GM21515 (cell line): Measurements from ENCODE around the gene SPANXA1.
"Not testable (repeated sequence)": the region's sequence is repeated elsewhere in the genome, so short reads cannot be mapped to it uniquely, and the experiment has no call there.

Experiments used
- ATAC-seq: cut with Tn5 transposase; IDR thresholded peaks from one replicate; pipeline ENCODE4 v1.9.1; 2021; ENCODE audit not compliant: unreplicated experiment

Gene SPANXA1, protein sequence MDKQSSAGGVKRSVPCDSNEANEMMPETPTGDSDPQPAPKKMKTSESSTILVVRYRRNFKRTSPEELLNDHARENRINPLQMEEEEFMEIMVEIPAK

DNA sequence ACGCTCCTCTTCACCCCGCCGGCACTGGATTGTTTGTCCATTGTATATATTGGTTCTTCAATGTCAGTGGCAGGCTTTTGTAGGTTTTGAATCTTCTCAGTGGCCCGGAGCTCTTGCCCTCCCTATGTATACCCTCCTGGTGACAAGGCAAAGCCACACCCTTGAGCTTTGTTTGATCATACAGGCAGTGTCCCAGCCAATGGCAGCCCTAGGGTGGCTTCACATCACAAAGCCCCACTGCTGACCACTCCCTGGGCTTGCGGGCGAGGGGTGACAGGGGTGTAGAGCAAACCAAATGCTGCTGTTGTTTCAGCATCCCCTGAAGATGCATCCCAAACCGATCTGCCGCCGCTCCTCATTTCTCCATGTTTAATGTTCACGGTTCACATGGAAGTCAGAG is at the start of gene SPANXA1:
Gene SPANXA1 (minus strand): TSS at position 101 of the 400 bp plus-strand sequence. CDS start 60 bp downstream, at position 41.
- ATAC-seq, result not testable (repeated sequence)

GRCh38 chrX:141632124-141632523 is 47.6 kb upstream of the SPANXA1 start:
- no peak for ATAC-seq

GRCh38 chrX:141619336-141619735 is 34.8 kb upstream of the SPANXA1 start:
- no peak for ATAC-seq

DNA sequence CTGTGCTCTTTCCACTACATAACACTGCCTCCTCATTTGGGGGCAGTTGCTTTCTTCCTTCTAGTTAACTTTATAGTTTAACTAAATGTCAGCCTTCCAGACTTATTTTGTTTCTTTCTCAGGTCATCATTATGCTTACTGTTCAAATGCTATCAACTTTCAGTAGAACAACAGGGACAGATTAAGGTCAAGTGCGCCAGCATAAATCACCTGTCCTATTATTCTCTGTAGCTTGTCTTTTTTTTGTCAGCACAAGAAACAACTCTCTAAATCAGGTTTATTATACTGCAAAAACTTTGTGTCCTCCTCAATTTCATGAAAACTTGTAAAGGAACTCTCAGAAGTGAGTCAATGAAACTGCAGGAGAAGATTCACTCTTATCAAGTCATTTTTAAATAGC is 24.6 kb upstream of the SPANXA1 start:
- no peak for ATAC-seq

DNA sequence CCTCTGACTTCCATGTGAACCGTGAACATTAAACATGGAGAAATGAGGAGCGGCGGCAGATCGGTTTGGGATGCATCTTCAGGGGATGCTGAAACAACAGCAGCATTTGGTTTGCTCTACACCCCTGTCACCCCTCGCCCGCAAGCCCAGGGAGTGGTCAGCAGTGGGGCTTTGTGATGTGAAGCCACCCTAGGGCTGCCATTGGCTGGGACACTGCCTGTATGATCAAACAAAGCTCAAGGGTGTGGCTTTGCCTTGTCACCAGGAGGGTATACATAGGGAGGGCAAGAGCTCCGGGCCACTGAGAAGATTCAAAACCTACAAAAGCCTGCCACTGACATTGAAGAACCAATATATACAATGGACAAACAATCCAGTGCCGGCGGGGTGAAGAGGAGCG is 4.9 kb upstream of the SPANXA1 start, which contains the start of gene SPANXA2:
Gene SPANXA2 (plus strand): TSS at position 301 of the 400 bp plus-strand sequence. CDS start 60 bp downstream, at position 361.
- ATAC-seq, result not testable (repeated sequence)

DNA sequence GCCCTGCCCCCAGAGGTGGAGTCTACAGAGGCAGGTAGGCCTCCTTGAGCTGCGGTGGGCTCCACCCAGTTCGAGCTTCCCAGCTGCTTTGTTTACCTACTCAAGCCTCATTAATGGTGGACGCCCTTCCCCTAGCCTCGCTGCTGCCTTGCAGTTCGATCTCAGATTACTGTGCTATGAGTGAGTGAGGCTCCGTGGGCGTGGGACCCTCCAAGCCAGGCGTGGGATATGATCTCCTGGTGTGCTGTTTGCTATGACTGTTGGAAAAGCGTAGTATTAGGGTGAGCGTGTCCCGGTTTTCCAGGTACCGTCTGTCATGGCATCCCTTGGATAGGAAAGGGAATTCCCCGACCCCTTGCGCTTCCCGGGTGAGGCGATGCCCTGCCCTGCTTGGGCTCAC is 42.0 kb downstream of the SPANXA1 start:
- ATAC-seq, result not testable (repeated sequence)
